Measurements from ENCODE around the gene IGFBPL1.
"Not testable (repeated sequence)": the region's sequence is repeated elsewhere in the genome, so short reads cannot be mapped to it uniquely, and the experiment has no call there.

The IGFBPL1 gene

GRCh38 chr9:38423973-38424843 lies at the start of gene IGFBPL1:
Gene IGFBPL1 (minus strand): TSS chr9:38424454. CDS start chr9:38424424, 30 bp downstream.
- DNase-seq = peak; percentile 7 to 11

GRCh38 chr9:38472583-38473249 lies 48.5 kb upstream of the IGFBPL1 start:
- DNase-seq = not testable (repeated sequence)

- no peak for DNase-seq
These were observed 43.1 kb upstream of the IGFBPL1 start for GRCh38 chr9:38467404-38467803.

GRCh38 chr9:38453835-38454234 lies 29.6 kb upstream of the IGFBPL1 start:
- no peak for DNase-seq

- DNase-seq = no peak
These were observed 26.9 kb upstream of the IGFBPL1 start for GRCh38 chr9:38451162-38451561.

GRCh38 chr9:38447703-38448102 lies 23.4 kb upstream of the IGFBPL1 start:
- no peak for DNase-seq

GRCh38 chr9:38445154-38446043 lies 21.1 kb upstream of the IGFBPL1 start:
- no peak for DNase-seq

GRCh38 chr9:38443597-38443996 lies 19.3 kb upstream of the IGFBPL1 start:
- no peak for DNase-seq

- DNase-seq = no peak
These were observed 18.9 kb upstream of the IGFBPL1 start for GRCh38 chr9:38443181-38443580.

GRCh38 chr9:38442473-38443096 lies 18.3 kb upstream of the IGFBPL1 start:
- DNase-seq = no peak

GRCh38 chr9:38441347-38442085 lies 17.3 kb upstream of the IGFBPL1 start:
- DNase-seq = no peak

- DNase-seq = no peak
These were observed 16.3 kb upstream of the IGFBPL1 start for GRCh38 chr9:38440516-38440915.

- no peak for DNase-seq
These were observed 15.7 kb upstream of the IGFBPL1 start for GRCh38 chr9:38439916-38440301.

GRCh38 chr9:38439291-38439915 lies 15.1 kb upstream of the IGFBPL1 start:
- DNase-seq = no peak

GRCh38 chr9:38437193-38437823 lies 13.1 kb upstream of the IGFBPL1 start:
- DNase-seq = no peak

- DNase-seq = no peak
These were observed 12.5 kb upstream of the IGFBPL1 start for GRCh38 chr9:38436708-38437107.

- DNase-seq = no peak
These were observed 11.3 kb upstream of the IGFBPL1 start for GRCh38 chr9:38435521-38435920.

GRCh38 chr9:38434853-38435252 lies 10.6 kb upstream of the IGFBPL1 start:
- DNase-seq = no peak

GRCh38 chr9:38434365-38434764 lies 10.1 kb upstream of the IGFBPL1 start:
- DNase-seq = no peak

GRCh38 chr9:38432922-38433510 lies 8.8 kb upstream of the IGFBPL1 start:
- peak in 1 of 2 donors; percentile 6 for DNase-seq

GRCh38 chr9:38431116-38431515 lies 6.9 kb upstream of the IGFBPL1 start:
- DNase-seq = no peak

All from stimulated activated CD4-positive, alpha-beta T cell treated with anti-CD3 and anti-CD28 coated beads, Interleukin-2, amount 100 ng/mL, for 48 hours (primary cell).